Neural progenitor cell (in vitro differentiated cells): ENCODE results near the gene FFAR1.

Source experiments
- CTCF ChIP-seq: fragments of 200-600 bp; sonication (generic); IDR thresholded peaks from 2 replicates; pipeline ENCODE4 v1.5.1; 2017; ENCODE audit warnings: antibody characterized with exemption, mild to moderate bottlenecking
- EZH2 ChIP-seq: fragments of 200-600 bp; sonication (generic); IDR thresholded peaks from 2 replicates; pipeline ENCODE4 v1.6.1; 2017; ENCODE audit warnings: antibody characterized with exemption, mild to moderate bottlenecking, moderate library complexity

GRCh38 chr19:35309481-35310279, 38.0 kb upstream of the FFAR1 start:
- TF ChIP-seq EZH2 (no peak), CTCF (no peak)
